H9 (cell line): ENCODE results near the gene EGFR. TPM values are rescaled to one million over a fixed set of nuclear protein-coding genes. Genes with fewer than 3 reads are reported as not detected.
A peak's percentile ranks its signal among the peaks of the same experiment; 100 is the strongest.

Experiments used
- DNase-seq: peaks from one replicate; pipeline ENCODE4 v3.0.0-alpha.2; 2017
- H2AFZ ChIP-seq: one replicate; pipeline ENCODE4 v1.6.1; 2013; ENCODE audit warnings: mild to moderate bottlenecking, low read length, control low read depth, moderate library complexity
- H2AK5ac ChIP-seq: 2 replicates; pipeline ENCODE4 v1.6.1; 2013; ENCODE audit warnings: low read length, control low read depth, mixed read lengths; ENCODE audit not compliant: insufficient read length
- H2BK120ac ChIP-seq: one replicate; pipeline ENCODE4 v1.6.1; 2013; ENCODE audit warnings: low read depth, mild to moderate bottlenecking, low read length, control low read depth, inconsistent platforms; ENCODE audit not compliant: poor library complexity, severe bottlenecking
- H2BK12ac ChIP-seq: 2 replicates; pipeline ENCODE4 v1.6.1; 2013; ENCODE audit warnings: low read length, control low read depth, mixed read lengths, low read depth; ENCODE audit not compliant: insufficient read length
- H2BK15ac ChIP-seq: 2 replicates; pipeline ENCODE4 v1.6.1; 2013; ENCODE audit warnings: low read depth, low read length, control low read depth
- H2BK20ac ChIP-seq: one replicate; pipeline ENCODE4 v1.6.1; 2013; ENCODE audit warnings: low read depth, mild to moderate bottlenecking, low read length, control low read depth, inconsistent platforms; ENCODE audit not compliant: poor library complexity, severe bottlenecking
- H2BK5ac ChIP-seq: 2 replicates; pipeline ENCODE4 v1.6.1; 2013; ENCODE audit warnings: low read length, control low read depth, mixed read lengths; ENCODE audit not compliant: insufficient read length
- H3K14ac ChIP-seq: 2 replicates; pipeline ENCODE4 v1.6.1; 2013; ENCODE audit warnings: low read length, control low read depth; ENCODE audit not compliant: insufficient read depth
- H3K18ac ChIP-seq: 2 replicates; pipeline ENCODE4 v1.6.1; 2013; ENCODE audit warnings: low read depth, mild to moderate bottlenecking, mixed read lengths, low read length, control low read depth; ENCODE audit not compliant: insufficient read length
- H3K23ac ChIP-seq: 2 replicates; pipeline ENCODE4 v1.6.1; 2013; ENCODE audit warnings: low read length, control low read depth, mixed read lengths, low read depth; ENCODE audit not compliant: insufficient read length
- H3K23me2 ChIP-seq: 2 replicates; pipeline ENCODE4 v1.6.1; 2013; ENCODE audit warnings: low read depth, mild to moderate bottlenecking, mixed read lengths, low read length, control low read depth; ENCODE audit not compliant: insufficient read length, poor library complexity, severe bottlenecking
- H3K27ac ChIP-seq: 2 replicates; pipeline ENCODE4 v1.5.1; 2013; ENCODE audit warnings: low read length, control low read depth, mixed read lengths, low read depth; ENCODE audit not compliant: insufficient read length
- H3K27me3 ChIP-seq: 2 replicates; pipeline ENCODE4 v1.6.1; 2013; ENCODE audit warnings: low read length, control low read depth, inconsistent platforms; ENCODE audit not compliant: insufficient read depth
- H3K4ac ChIP-seq: 2 replicates; pipeline ENCODE4 v1.6.1; 2013; ENCODE audit warnings: low read depth, mild to moderate bottlenecking, control low read depth, inconsistent platforms, low read length, moderate library complexity
- H3K4me1 ChIP-seq: 2 replicates; pipeline ENCODE4 v1.6.1; 2013; ENCODE audit warnings: low read length, control low read depth, inconsistent platforms; ENCODE audit not compliant: insufficient read depth
- H3K4me2 ChIP-seq: 2 replicates; pipeline ENCODE4 v1.6.1; 2013; ENCODE audit warnings: low read length, control low read depth, mixed read lengths; ENCODE audit not compliant: insufficient read length, insufficient read depth
- H3K56ac ChIP-seq: 2 replicates; pipeline ENCODE4 v1.6.1; 2013; ENCODE audit warnings: low read depth, mild to moderate bottlenecking, mixed read lengths, low read length, control low read depth; ENCODE audit not compliant: insufficient read length
- H3K79me1 ChIP-seq: 2 replicates; pipeline ENCODE4 v1.6.1; 2013; ENCODE audit warnings: low read depth, mild to moderate bottlenecking, moderate library complexity, low read length, control low read depth, inconsistent platforms; ENCODE audit not compliant: insufficient read depth, poor library complexity, severe bottlenecking
- H3K79me2 ChIP-seq: 2 replicates; pipeline ENCODE4 v1.6.1; 2013; ENCODE audit warnings: low read length, control low read depth, inconsistent platforms; ENCODE audit not compliant: insufficient read depth
- H3K9ac ChIP-seq: 2 replicates; pipeline ENCODE4 v1.6.1; 2013; ENCODE audit warnings: low read length, control low read depth, mixed read lengths; ENCODE audit not compliant: insufficient read length; ENCODE audit errors: extremely low read depth
- H3K9me3 ChIP-seq: one replicate; pipeline ENCODE4 v1.6.1; 2013; ENCODE audit warnings: low read depth, low read length, inconsistent platforms; ENCODE audit not compliant: control insufficient read depth
- H3T11ph ChIP-seq: one replicate; pipeline ENCODE4 v1.6.1; 2013; ENCODE audit warnings: mild to moderate bottlenecking, low read length, control low read depth, inconsistent platforms
- H4K20me1 ChIP-seq: one replicate; pipeline ENCODE4 v1.6.1; 2013; ENCODE audit not compliant: control insufficient read depth, insufficient read length, insufficient read depth
- H4K5ac ChIP-seq: 2 replicates; pipeline ENCODE4 v1.6.1; 2013; ENCODE audit warnings: low read depth, mild to moderate bottlenecking, mixed read lengths, low read length, control low read depth; ENCODE audit not compliant: insufficient read length
- H4K8ac ChIP-seq: replicated peaks from 2 replicates; pipeline ENCODE4 v1.6.1; 2013; ENCODE audit warnings: low read length, control low read depth, mixed read lengths, low read depth; ENCODE audit not compliant: insufficient read length
- H4K91ac ChIP-seq: 2 replicates; pipeline ENCODE4 v1.6.1; 2013; ENCODE audit warnings: low read depth, mild to moderate bottlenecking, moderate library complexity, mixed read lengths, low read length, control low read depth; ENCODE audit not compliant: insufficient read length
- H3K27ac Mint-ChIP-seq, 3 experiments: 2 replicates in 2 of 3; 3 replicates in 1 of 3; pipeline ENCODE4 v1.8.0; 2020 to 2021; ENCODE audit warnings: mixed read lengths in 3 of 3, mild to moderate bottlenecking in 1 of 3, moderate library complexity in 1 of 3
- H3K27me3 Mint-ChIP-seq: 2 replicates; pipeline ENCODE4 v1.8.0; 2021; ENCODE audit warnings: low read depth, mild to moderate bottlenecking, moderate library complexity, mixed read lengths
- H3K36me3 Mint-ChIP-seq, 3 experiments: 2 replicates in 2 of 3; 3 replicates in 1 of 3; pipeline ENCODE4 v1.8.0; 2020 to 2021; ENCODE audit warnings: low read depth in 3 of 3, mixed read lengths in 3 of 3; ENCODE audit not compliant: insufficient read depth in 1 of 3
- H3K4me1 Mint-ChIP-seq, 2 experiments: 2 replicates each; pipeline ENCODE4 v1.8.0; 2020; ENCODE audit warnings: mixed read lengths in 2 of 2
- H3K4me3 Mint-ChIP-seq, 2 experiments: 2 replicates in 1 of 2; 3 replicates in 1 of 2; pipeline ENCODE4 v1.8.0; 2020 to 2021; ENCODE audit warnings: mild to moderate bottlenecking in 2 of 2, mixed read lengths in 2 of 2, moderate library complexity in 1 of 2
- H3K9me3 Mint-ChIP-seq, 2 experiments: 2 replicates in 1 of 2; 3 replicates in 1 of 2; pipeline ENCODE4 v1.8.0; 2020; ENCODE audit warnings: mild to moderate bottlenecking in 2 of 2, mixed read lengths in 2 of 2, moderate library complexity in 1 of 2
- CTCF ChIP-seq: fragments of 200-600 bp; sonication (generic); conservative IDR thresholded peaks from 3 replicates; pipeline ENCODE4 v1.8.0; 2021; ENCODE audit warnings: antibody characterized with exemption, mild to moderate bottlenecking
- WGBS: extraction: QIAGEN DNeasy Blood & Tissue Kit; methylation state at CpG from one replicate; pipeline ENCODE4 v1.1.7; 2013; ENCODE audit warnings: missing lambda C conversion rate, low lambda C conversion rate, mixed read lengths; ENCODE audit not compliant: insufficient read length; ENCODE audit errors: extremely low coverage; 5-methylcytosine and 5-hydroxymethylcytosine counted together
- total RNA-seq: library from RNA; stranded (reverse); gene quantifications from 2 replicates; pipeline ENCODE4 v1.2.1, GENCODE V29; 2021

EGFR gene
- total RNA-seq, 1 experiment from 2014 or later: 3.3 TPM

GRCh38 chr7:55069271-55069792 is 50.5 kb downstream of the EGFR start:
- no peak overlapping the region for H2BK5ac ChIP-seq
- no peak overlapping the region for H2BK12ac ChIP-seq
- no peaks in the 10 kb centered on the region for H3K9me3 ChIP-seq
- H3K4me1 Mint-ChIP-seq: peaks cover 19 to 21% of the 10 kb centered on the region in 2 experiments
- no peaks in the 10 kb centered on the region for H3K23me2 ChIP-seq
- H2AK5ac ChIP-seq: no peak overlapping the region
- H3K14ac ChIP-seq: 0 out of 2 replicates have a peak overlapping the region, but pooled peaks have one; percentile 33
- H3T11ph ChIP-seq: no peak overlapping the region
- no peak overlapping the region for H2AFZ ChIP-seq
- H3K79me2 ChIP-seq: no peaks in the 10 kb centered on the region
- H3K56ac ChIP-seq: no peak overlapping the region
- no peak overlapping the region for H2BK120ac ChIP-seq
- H3K18ac ChIP-seq: no peak overlapping the region
- H3K27me3 Mint-ChIP-seq: no peaks in the 10 kb centered on the region; the same call in none of the 2 replicates
- H3K4me1 ChIP-seq: peaks cover 4% of the 10 kb centered on the region; the same call in 1 of the 2 replicates
- no peak overlapping the region for H4K8ac ChIP-seq
- H3K4me3 Mint-ChIP-seq: no peak overlapping the region
- WGBS: no CpG with 5 or more reads among the region's 5 CpGs
- H3K36me3 Mint-ChIP-seq: no peaks in the 10 kb centered on the region
- no peak overlapping the region for H3K23ac ChIP-seq
- no peak overlapping the region for H3K9ac ChIP-seq
- no peak overlapping the region for H2BK15ac ChIP-seq
- no peak overlapping the region for H3K27ac ChIP-seq
- no peak overlapping the region for H3K27ac Mint-ChIP-seq
- no peak for DNase-seq
- H3K4me2 ChIP-seq: no peak overlapping the region
- no peak overlapping the region for H4K91ac ChIP-seq
- H2BK20ac ChIP-seq: no peak overlapping the region
- no peak overlapping the region for H3K4ac ChIP-seq
- no peak overlapping the region for H4K5ac ChIP-seq
- H4K20me1 ChIP-seq: no peaks in the 10 kb centered on the region
- TF ChIP-seq CTCF: no peak
- H3K79me1 ChIP-seq: no peaks in the 10 kb centered on the region
- no peaks in the 10 kb centered on the region for H3K27me3 ChIP-seq
- no peaks in the 10 kb centered on the region for H3K9me3 Mint-ChIP-seq
